ENCODE data around the gene HEXD.

Gene HEXD

DNA sequence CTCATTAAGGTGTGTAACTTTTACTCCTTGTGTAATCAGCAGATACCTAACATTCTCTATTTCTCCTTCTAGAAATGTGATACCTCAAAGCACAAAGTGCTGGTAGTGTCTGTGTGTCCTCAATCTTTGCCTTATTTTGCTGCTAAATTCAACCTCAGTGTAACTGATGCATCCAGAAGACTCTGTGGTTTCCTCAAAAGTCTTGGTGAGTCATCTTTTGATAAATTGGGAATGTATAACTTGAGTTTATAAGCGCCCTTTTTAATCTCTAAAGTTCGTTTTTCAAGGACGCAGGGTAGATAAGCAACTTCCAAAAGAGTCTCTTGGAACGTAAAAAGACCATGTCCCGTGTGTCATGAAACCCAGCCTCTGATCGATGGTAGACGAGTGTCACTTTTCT is 50.5 kb downstream of the HEXD start:
- no peak for DNase-seq (ENCODE audit: low spot score)
- in situ Hi-C loops (cut with MboI; ENCODE audit: low pct_unique_long_range_greater_than_20kb, low sequenced_read_pairs, unreplicated experiment), result no loop called here
- TF ChIP-seq, protein P1, sequence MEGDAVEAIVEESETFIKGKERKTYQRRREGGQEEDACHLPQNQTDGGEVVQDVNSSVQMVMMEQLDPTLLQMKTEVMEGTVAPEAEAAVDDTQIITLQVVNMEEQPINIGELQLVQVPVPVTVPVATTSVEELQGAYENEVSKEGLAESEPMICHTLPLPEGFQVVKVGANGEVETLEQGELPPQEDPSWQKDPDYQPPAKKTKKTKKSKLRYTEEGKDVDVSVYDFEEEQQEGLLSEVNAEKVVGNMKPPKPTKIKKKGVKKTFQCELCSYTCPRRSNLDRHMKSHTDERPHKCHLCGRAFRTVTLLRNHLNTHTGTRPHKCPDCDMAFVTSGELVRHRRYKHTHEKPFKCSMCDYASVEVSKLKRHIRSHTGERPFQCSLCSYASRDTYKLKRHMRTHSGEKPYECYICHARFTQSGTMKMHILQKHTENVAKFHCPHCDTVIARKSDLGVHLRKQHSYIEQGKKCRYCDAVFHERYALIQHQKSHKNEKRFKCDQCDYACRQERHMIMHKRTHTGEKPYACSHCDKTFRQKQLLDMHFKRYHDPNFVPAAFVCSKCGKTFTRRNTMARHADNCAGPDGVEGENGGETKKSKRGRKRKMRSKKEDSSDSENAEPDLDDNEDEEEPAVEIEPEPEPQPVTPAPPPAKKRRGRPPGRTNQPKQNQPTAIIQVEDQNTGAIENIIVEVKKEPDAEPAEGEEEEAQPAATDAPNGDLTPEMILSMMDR (IDR thresholded peaks at IDR 0.05; ENCODE audit: extremely low read depth, insufficient read depth, missing control alignments), result no peak

DNA sequence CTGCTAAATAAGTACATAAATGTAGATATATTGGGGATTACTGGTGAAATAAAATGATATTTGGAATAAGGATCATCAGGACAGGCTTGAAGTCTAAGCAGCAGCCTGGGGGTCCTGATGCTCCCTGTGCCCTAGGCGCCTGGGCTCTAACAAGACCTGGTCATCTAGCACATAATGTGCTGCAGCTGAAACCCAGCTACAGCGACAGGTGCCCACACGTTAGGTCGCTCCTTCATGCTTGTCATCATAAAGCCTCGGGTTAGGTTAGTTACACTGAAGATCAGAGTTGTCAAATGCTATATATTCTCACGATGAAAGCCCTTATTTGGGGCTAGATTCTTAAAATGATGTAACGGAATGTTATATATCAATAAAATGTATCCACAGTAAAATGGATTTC is 51.9 kb downstream of the HEXD start:
- no peak for DNase-seq (ENCODE audit: low spot score)
- TF ChIP-seq, protein P1 (IDR thresholded peaks at IDR 0.05; ENCODE audit: extremely low read depth, insufficient read depth, missing control alignments), result no peak
- in situ Hi-C loops (cut with MboI; ENCODE audit: low pct_unique_long_range_greater_than_20kb, low sequenced_read_pairs, unreplicated experiment), result no loop called here

DNA sequence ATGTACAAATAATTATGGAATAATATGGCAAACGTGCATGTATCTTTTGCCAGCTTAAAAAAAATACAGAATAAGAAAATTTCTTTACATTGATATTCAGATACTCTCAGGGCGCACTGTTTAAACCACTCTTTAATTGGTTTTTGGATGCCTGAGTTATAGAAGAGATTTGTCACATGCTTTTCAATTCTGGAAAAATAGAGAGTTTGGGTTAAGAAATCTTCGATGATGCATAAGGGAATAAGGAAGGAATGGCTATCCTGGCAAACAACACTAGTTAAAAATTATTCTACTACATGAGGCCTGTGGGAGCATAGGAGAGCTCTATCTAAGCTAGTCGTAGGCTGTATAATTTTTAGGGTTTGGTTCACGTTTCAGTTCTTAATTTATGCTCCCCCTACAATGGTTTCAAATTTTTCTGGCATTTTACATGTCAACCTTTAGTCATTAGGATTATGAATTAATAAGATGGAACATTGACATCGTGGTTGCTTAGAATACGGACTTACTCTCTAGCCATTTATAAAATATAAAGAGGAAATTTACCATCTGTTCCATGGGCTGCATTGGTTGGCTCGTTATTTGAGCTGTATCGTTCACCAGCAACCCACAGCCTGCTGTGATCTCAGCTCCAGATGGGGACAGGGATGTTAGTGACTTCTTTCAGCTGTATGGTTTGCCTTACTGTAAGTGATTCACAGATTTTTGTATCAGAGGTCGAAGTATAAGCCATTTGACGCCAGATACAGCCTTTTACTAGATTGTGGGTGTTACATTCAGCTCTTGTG is 56.3 kb downstream of the HEXD start:
- TF ChIP-seq, protein P1 (IDR thresholded peaks at IDR 0.05; ENCODE audit: extremely low read depth, insufficient read depth, missing control alignments), result no peak
- in situ Hi-C loops (cut with MboI; ENCODE audit: low pct_unique_long_range_greater_than_20kb, low sequenced_read_pairs, unreplicated experiment), result no loop called here
- DNase-seq (ENCODE audit: low spot score), result no peak

DNA sequence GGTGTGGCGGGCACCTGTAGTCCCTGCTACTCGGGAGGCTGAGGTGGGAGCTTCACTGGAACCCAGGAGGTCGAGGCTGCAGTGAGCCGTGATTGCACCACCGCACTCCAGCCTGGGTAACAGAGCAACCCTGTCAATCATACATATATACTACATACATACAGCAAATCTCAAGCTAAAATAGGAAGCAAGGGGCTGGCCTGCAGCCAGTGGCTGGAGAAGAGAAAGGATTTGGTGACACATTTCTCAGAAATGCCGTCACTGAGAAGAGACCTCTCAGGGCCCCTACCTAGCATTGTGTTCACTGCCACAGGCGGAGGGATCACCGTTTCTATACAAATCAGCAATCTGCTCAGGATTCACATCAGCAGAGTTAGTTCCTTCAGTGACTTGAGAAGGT is 57.3 kb downstream of the HEXD start:
- in situ Hi-C loops (cut with MboI; ENCODE audit: low pct_unique_long_range_greater_than_20kb, low sequenced_read_pairs, unreplicated experiment), result no loop called here
- TF ChIP-seq, protein P1 (IDR thresholded peaks at IDR 0.05; ENCODE audit: extremely low read depth, insufficient read depth, missing control alignments), result no peak
- DNase-seq (ENCODE audit: low spot score), result no peak

DNA sequence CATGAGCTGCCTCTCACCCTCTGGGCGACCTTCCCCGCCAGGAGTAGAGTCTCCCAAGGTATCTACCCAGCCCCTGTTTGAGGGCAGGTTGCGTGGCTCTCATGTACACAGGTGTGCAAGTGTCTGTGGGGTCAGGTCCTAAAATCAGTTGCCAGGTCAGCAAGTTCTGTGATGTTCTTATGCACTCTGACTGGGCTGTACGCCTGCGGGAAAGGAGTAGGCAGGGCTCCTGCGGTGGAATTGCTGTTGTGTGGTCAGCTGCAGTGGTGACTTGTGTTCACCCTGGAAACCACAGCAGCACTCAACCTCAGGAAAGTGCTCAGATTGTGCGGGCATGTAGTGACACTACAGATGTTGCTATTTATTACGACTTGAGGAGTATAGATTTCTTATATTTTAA is 59.8 kb downstream of the HEXD start:
- in situ Hi-C loops (cut with MboI; ENCODE audit: low pct_unique_long_range_greater_than_20kb, low sequenced_read_pairs, unreplicated experiment), result no loop called here
- DNase-seq (ENCODE audit: low spot score), result no peak

DNA sequence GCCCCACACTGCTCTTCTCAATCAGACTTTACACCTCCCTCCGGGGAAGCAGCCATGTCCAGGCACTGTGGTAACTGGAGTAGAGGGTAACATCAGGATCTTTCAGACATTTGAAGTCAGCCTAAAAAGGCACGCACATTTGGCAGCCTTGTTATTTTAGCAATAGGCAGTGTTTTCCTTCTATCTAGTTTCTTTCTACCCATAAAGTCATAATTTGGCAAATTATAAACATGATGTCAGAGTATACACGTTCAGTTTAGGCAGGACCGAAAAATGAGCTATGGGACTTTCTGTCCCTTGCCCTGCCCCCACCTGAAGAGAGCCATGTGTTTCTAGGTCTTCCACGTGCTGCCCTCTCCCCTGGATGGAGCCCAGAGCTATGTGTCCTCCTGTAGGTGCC is 61.5 kb downstream of the HEXD start:
- TF ChIP-seq, protein P1 (IDR thresholded peaks at IDR 0.05; ENCODE audit: extremely low read depth, insufficient read depth, missing control alignments), result no peak
- no peak for DNase-seq (ENCODE audit: low spot score)
- in situ Hi-C loops (cut with MboI; ENCODE audit: low pct_unique_long_range_greater_than_20kb, low sequenced_read_pairs, unreplicated experiment), result no loop called here

More for the DNA sequence above, 59.8 kb downstream of the HEXD start:
- TF ChIP-seq, protein P1 (IDR thresholded peaks at IDR 0.05; ENCODE audit: extremely low read depth, insufficient read depth, missing control alignments), result no peak

Data from GM13977 (cell line).